GM23338 (cell line): ENCODE results near the gene TCTA. TPM values are rescaled to one million over a fixed set of nuclear protein-coding genes. Genes with fewer than 3 reads are reported as not detected.

Experiments used
- ATAC-seq: fragments of 200-7000 bp; cut with Tn5 transposase; 3 replicates; pipeline ENCODE4 v1.9.1; 2020
- DNase-seq: peaks from one replicate; pipeline ENCODE4 v3.0.0-alpha.2; 2015; ENCODE audit warnings: low spot score
- H2AFZ ChIP-seq: fragments of 200-600 bp; sonication (generic); 2 replicates; pipeline ENCODE4 v1.8.0; 2016; ENCODE audit warnings: antibody characterized with exemption, mild to moderate bottlenecking, moderate library complexity
- H3F3A ChIP-seq: fragments of 200-600 bp; sonication (generic); replicated peaks from 2 replicates; pipeline ENCODE4 v1.8.0; 2017; ENCODE audit warnings: antibody characterized with exemption, mixed run types, low read depth
- H3K27ac ChIP-seq: fragments of 200-600 bp; sonication (generic); 2 replicates; pipeline ENCODE4 v1.6.1; 2016; ENCODE audit warnings: low read depth
- H3K27me3 ChIP-seq: fragments of 200-600 bp; sonication (generic); 2 replicates; pipeline ENCODE4 v1.8.0; 2016; ENCODE audit warnings: mild to moderate bottlenecking, mixed run types, moderate library complexity; ENCODE audit not compliant: insufficient read depth
- H3K36me3 ChIP-seq: fragments of 200-600 bp; sonication (generic); 2 replicates; pipeline ENCODE4 v1.8.0; 2016; ENCODE audit warnings: mild to moderate bottlenecking; ENCODE audit not compliant: insufficient read depth
- H3K4me1 ChIP-seq: fragments of 200-600 bp; sonication (generic); 2 replicates; pipeline ENCODE4 v1.8.0; 2016; ENCODE audit warnings: mild to moderate bottlenecking, moderate library complexity; ENCODE audit not compliant: insufficient read depth
- H3K4me2 ChIP-seq: fragments of 200-600 bp; sonication (generic); 2 replicates; pipeline ENCODE4 v1.7.1; 2017; ENCODE audit warnings: mixed run types
- H3K4me3 ChIP-seq: fragments of 200-600 bp; sonication (generic); 2 replicates; pipeline ENCODE4 v1.6.1; 2016; ENCODE audit warnings: mixed run types
- H3K79me2 ChIP-seq: fragments of 200-600 bp; sonication (generic); replicated peaks from 2 replicates; pipeline ENCODE4 v1.8.0; 2017; ENCODE audit warnings: mild to moderate bottlenecking; ENCODE audit not compliant: insufficient read depth
- H3K9me2 ChIP-seq: fragments of 200-600 bp; sonication (generic); 2 replicates; pipeline ENCODE4 v1.8.0; 2017; ENCODE audit not compliant: insufficient read depth
- H4K20me1 ChIP-seq: fragments of 200-600 bp; sonication (generic); replicated peaks from 2 replicates; pipeline ENCODE4 v1.8.0; 2017; ENCODE audit warnings: mild to moderate bottlenecking; ENCODE audit not compliant: insufficient read depth
- H3K27ac Mint-ChIP-seq: 2 replicates; pipeline ENCODE4 v1.8.0; 2020; ENCODE audit warnings: inconsistent platforms, mild to moderate bottlenecking, moderate library complexity, mixed read lengths
- H3K27me3 Mint-ChIP-seq: 3 replicates; pipeline ENCODE4 v1.8.0; 2022; ENCODE audit warnings: low read depth, mild to moderate bottlenecking, moderate library complexity, mixed read lengths, inconsistent platforms; ENCODE audit not compliant: insufficient read depth, poor library complexity
- H3K36me3 Mint-ChIP-seq: 3 replicates; pipeline ENCODE4 v1.8.0; 2021; ENCODE audit warnings: low read depth, mild to moderate bottlenecking, inconsistent platforms, moderate library complexity, mixed read lengths
- H3K4me1 Mint-ChIP-seq: 3 replicates; pipeline ENCODE4 v1.8.0; 2020; ENCODE audit warnings: mild to moderate bottlenecking, inconsistent platforms, mixed read lengths
- H3K4me3 Mint-ChIP-seq: 3 replicates; pipeline ENCODE4 v1.8.0; 2021; ENCODE audit warnings: moderate library complexity, mild to moderate bottlenecking, inconsistent platforms, mixed read lengths
- H3K9me3 Mint-ChIP-seq: 3 replicates; pipeline ENCODE4 v1.8.0; 2020; ENCODE audit warnings: moderate library complexity, mild to moderate bottlenecking, inconsistent platforms, mixed read lengths
- CREB1 ChIP-seq: fragments of 250-450 bp; sonication (Bioruptor Pico); IDR thresholded peaks from 2 replicates; pipeline ENCODE4 v1.5.0; 2020; ENCODE audit warnings: low read depth, mild to moderate bottlenecking, moderate library complexity
- EZH2 ChIP-seq: fragments of 200-600 bp; sonication (generic); IDR thresholded peaks from one replicate; pipeline ENCODE4 v1.8.0; 2017; ENCODE audit warnings: antibody characterized with exemption, mild to moderate bottlenecking, low read depth; ENCODE audit not compliant: unreplicated experiment
- EZH2phosphoT487 ChIP-seq: fragments of 200-600 bp; sonication (generic); IDR thresholded peaks from one replicate; pipeline ENCODE4 v1.8.1; 2018; ENCODE audit warnings: antibody characterized with exemption; ENCODE audit not compliant: unreplicated experiment
- JUNB ChIP-seq: IDR thresholded peaks from one replicate; pipeline ENCODE4 v1.6.1; 2016; ENCODE audit warnings: antibody characterized with exemption; ENCODE audit not compliant: unreplicated experiment
- NANOG ChIP-seq: IDR thresholded peaks from 2 replicates; pipeline ENCODE4 v1.6.1; 2016; ENCODE audit warnings: antibody characterized with exemption, borderline replicate concordance
- POLR2AphosphoS5 ChIP-seq: IDR thresholded peaks from 2 replicates; pipeline ENCODE4 v1.6.1; 2016; ENCODE audit warnings: antibody characterized with exemption, low read depth
- REST ChIP-seq: IDR thresholded peaks from one replicate; pipeline ENCODE4 v1.6.1; 2018; ENCODE audit warnings: antibody characterized with exemption; ENCODE audit not compliant: unreplicated experiment
- STAT1 ChIP-seq: IDR thresholded peaks from one replicate; pipeline ENCODE4 v1.6.1; 2016; ENCODE audit warnings: antibody characterized with exemption; ENCODE audit not compliant: unreplicated experiment
- ZNF114 ChIP-seq: fragments of 250-450 bp; sonication (Bioruptor Pico); IDR thresholded peaks from 2 replicates; pipeline ENCODE4 v1.5.0; 2020; ENCODE audit warnings: mild to moderate bottlenecking, moderate library complexity
- ZNF331 ChIP-seq: fragments of 250-450 bp; sonication (Bioruptor Pico); IDR thresholded peaks from 2 replicates; pipeline ENCODE4 v1.5.0; 2020; ENCODE audit warnings: low read depth, mild to moderate bottlenecking, moderate library complexity
- ZNF462 ChIP-seq: fragments of 250-450 bp; sonication (Bioruptor Pico); IDR thresholded peaks from 2 replicates; pipeline ENCODE4 v1.5.0; 2020; ENCODE audit warnings: mild to moderate bottlenecking, moderate library complexity
- polyA plus RNA-seq: library from polyadenylated mRNA; unstranded; fragments of >200 nt; fragmentation: Nextera tagmentation; extraction: Ambion mirVana; gene quantifications from 2 replicates; pipeline ENCODE4 v1.2.1, GENCODE V29; 2016
- total RNA-seq: library from RNA; depleted of rRNA; stranded (reverse); fragments of >200 nt; shearing (Covaris generic); gene quantifications from 2 replicates; pipeline ENCODE4 v1.2.3, GENCODE V29; 2014
- TF ChIP-seq, protein P1 (sequence below), 2 experiments: fragments of 200-600 bp in 1 of 2; sonication (generic) in 1 of 2; conservative IDR thresholded peaks; 2 replicates each; pipeline versions ENCODE4 v1.5.1 to v1.6.1; 2016 to 2017; ENCODE audit warnings: antibody characterized with exemption in 2 of 2, low read depth in 2 of 2, mild to moderate bottlenecking in 2 of 2, moderate library complexity in 1 of 2
- TF ChIP-seq, protein P2 (sequence below): IDR thresholded peaks from 2 replicates; pipeline ENCODE4 v1.6.1; 2016; ENCODE audit warnings: antibody characterized with exemption

Gene TCTA
- total and polyA plus RNA-seq, 2 experiments from 2014 or later = 4.0 to 5.0 TPM

DNA sequence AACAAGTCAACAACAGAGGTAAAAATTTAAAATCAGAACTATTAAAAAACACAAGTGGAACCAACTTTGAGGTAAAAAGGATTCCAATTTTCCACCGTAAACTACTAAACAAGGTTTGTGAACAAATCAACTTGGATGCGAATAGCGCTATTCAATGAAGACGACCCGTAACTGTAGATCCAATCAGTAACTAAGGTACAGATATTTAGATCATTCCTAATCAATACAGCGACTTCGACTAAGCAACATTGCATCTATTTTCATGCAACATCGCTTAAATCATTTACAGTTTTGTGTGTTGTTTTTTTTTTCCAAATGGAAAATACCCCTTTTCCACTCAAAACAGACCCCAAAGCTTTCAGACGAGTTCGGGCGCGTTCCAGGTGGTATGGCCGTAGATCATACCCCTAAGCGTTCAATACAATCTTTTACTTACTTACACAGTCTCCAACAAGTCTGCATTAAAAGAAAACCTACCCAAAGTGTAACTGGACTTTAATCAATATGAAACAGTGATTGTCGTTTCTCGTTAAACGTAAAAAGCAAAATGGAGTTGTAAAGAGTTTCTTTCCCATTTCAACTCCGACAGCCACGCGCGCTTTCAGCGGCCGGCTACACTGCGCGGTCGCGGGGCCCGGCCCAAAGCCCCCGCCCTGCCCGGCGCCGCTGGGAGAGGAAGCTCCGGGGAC, 1.2 kb upstream of the TCTA start:
- Mint-ChIP-seq H3K4me3 (peak overlapping the region; percentile 94), H3K36me3 (peaks cover 16% of the 10 kb centered on the region), H3K4me1 (peaks cover 21% of the 10 kb centered on the region), H3K27me3 (peaks cover 6% of the 10 kb centered on the region), H3K27ac (peak overlapping the region; percentile 85), H3K9me3 (no peaks in the 10 kb centered on the region)
- no peak overlapping the region; the same call in 1 of the 2 replicates for H2AFZ ChIP-seq
- no peaks in the 10 kb centered on the region for H3K36me3 ChIP-seq
- H3K4me2 ChIP-seq = peak overlapping the region; percentile 89
- peaks cover 10% of the 10 kb centered on the region for H3F3A ChIP-seq
- peaks cover 48% of the 10 kb centered on the region for H4K20me1 ChIP-seq
- no peaks in the 10 kb centered on the region for H3K27me3 ChIP-seq
- TF ChIP-seq EZH2 = no peak
- TF ChIP-seq, protein P1, sequence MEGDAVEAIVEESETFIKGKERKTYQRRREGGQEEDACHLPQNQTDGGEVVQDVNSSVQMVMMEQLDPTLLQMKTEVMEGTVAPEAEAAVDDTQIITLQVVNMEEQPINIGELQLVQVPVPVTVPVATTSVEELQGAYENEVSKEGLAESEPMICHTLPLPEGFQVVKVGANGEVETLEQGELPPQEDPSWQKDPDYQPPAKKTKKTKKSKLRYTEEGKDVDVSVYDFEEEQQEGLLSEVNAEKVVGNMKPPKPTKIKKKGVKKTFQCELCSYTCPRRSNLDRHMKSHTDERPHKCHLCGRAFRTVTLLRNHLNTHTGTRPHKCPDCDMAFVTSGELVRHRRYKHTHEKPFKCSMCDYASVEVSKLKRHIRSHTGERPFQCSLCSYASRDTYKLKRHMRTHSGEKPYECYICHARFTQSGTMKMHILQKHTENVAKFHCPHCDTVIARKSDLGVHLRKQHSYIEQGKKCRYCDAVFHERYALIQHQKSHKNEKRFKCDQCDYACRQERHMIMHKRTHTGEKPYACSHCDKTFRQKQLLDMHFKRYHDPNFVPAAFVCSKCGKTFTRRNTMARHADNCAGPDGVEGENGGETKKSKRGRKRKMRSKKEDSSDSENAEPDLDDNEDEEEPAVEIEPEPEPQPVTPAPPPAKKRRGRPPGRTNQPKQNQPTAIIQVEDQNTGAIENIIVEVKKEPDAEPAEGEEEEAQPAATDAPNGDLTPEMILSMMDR (conservative IDR thresholded peaks at IDR 0.05; ENCODE audit: low read depth in 2 of 2) = no peak
- TF ChIP-seq EZH2phosphoT487 = no peak
- no peak for TF ChIP-seq ZNF331 (CRISPR knock-in tag)
- TF ChIP-seq CREB1 = no peak
- TF ChIP-seq STAT1 = no peak
- TF ChIP-seq POLR2AphosphoS5 = no peak
- TF ChIP-seq, protein P2, sequence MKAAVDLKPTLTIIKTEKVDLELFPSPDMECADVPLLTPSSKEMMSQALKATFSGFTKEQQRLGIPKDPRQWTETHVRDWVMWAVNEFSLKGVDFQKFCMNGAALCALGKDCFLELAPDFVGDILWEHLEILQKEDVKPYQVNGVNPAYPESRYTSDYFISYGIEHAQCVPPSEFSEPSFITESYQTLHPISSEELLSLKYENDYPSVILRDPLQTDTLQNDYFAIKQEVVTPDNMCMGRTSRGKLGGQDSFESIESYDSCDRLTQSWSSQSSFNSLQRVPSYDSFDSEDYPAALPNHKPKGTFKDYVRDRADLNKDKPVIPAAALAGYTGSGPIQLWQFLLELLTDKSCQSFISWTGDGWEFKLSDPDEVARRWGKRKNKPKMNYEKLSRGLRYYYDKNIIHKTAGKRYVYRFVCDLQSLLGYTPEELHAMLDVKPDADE = no peak
- no peak for TF ChIP-seq JUNB
- no peak for TF ChIP-seq REST
- TF ChIP-seq ZNF462 (CRISPR knock-in tag) = no peak
- TF ChIP-seq ZNF114 (CRISPR knock-in tag) = no peak
- no peak for TF ChIP-seq NANOG
- DNase-seq (no peak), ATAC-seq (no peak)
- peak overlapping the region; percentile 88 for H3K27ac ChIP-seq
- H3K9me2 ChIP-seq = no peaks in the 10 kb centered on the region
- H3K4me1 ChIP-seq = peaks cover 12% of the 10 kb centered on the region
- peaks cover 54% of the 10 kb centered on the region for H3K79me2 ChIP-seq
- H3K4me3 ChIP-seq = peak overlapping the region; percentile 84
